PC-9 (cell line): ENCODE results near the gene NCBP2. TPM values are rescaled to one million over a fixed set of nuclear protein-coding genes. Genes with fewer than 3 reads are reported as not detected.

Experiments used
- BruUV-seq: library from RNA; stranded (reverse); fragments of 400-500 nt; replicated peaks from 2 replicates; lab custom pipeline; 2021; lab: Mats Ljungman, UMichigan
- CTCF ChIA-PET: fragments of 300-600 bp; sonication (Branson Sonifier 250); formaldehyde crosslinking; loops from one replicate; lab custom pipeline; 2022; ENCODE audit warnings: antibody characterized with exemption; lab: Charles Lee
- POLR2A ChIA-PET: fragments of 300-600 bp; sonication (Branson Sonifier 250); formaldehyde crosslinking; loops from one replicate; lab custom pipeline; 2022; ENCODE audit warnings: antibody characterized with exemption; ENCODE audit not compliant: unreplicated experiment; lab: Charles Lee
- DNase-seq, 2 experiments: peaks; one replicate each; pipeline versions ENCODE4 v3.0.0 to v3.0.0-alpha.2; 2015 to 2022; ENCODE audit warnings: mixed read lengths in 1 of 2
- H2AFZ ChIP-seq: fragments of 200-600 bp; sonication (generic); 2 replicates; pipeline ENCODE4 v1.8.1; 2017; ENCODE audit warnings: antibody characterized with exemption
- H3F3A ChIP-seq: fragments of 200-600 bp; sonication (generic); 2 replicates; pipeline ENCODE4 v1.8.1; 2017; ENCODE audit warnings: antibody characterized with exemption, mild to moderate bottlenecking, low read depth; ENCODE audit not compliant: insufficient read depth
- H3K27ac ChIP-seq: fragments of 200-600 bp; sonication (generic); 2 replicates; pipeline ENCODE4 v1.6.1; 2016; ENCODE audit warnings: mixed run types
- H3K27me3 ChIP-seq: fragments of 200-600 bp; sonication (generic); 2 replicates; pipeline ENCODE4 v1.6.1; 2016; ENCODE audit warnings: low read depth, mixed run types; ENCODE audit not compliant: insufficient read depth
- H3K36me3 ChIP-seq: fragments of 200-600 bp; sonication (generic); 2 replicates; pipeline ENCODE4 v1.6.1; 2016; ENCODE audit warnings: low read depth, mixed run types
- H3K4me1 ChIP-seq: fragments of 200-600 bp; sonication (generic); replicated peaks from 2 replicates; pipeline ENCODE4 v1.6.1; 2016; ENCODE audit warnings: mixed run types; ENCODE audit not compliant: insufficient read depth
- H3K4me2 ChIP-seq: fragments of 200-600 bp; sonication (generic); 2 replicates; pipeline ENCODE4 v1.6.1; 2017; ENCODE audit warnings: mixed run types
- H3K4me3 ChIP-seq: fragments of 200-600 bp; sonication (generic); 2 replicates; pipeline ENCODE4 v1.6.1; 2016; ENCODE audit warnings: mixed run types
- H3K79me2 ChIP-seq: fragments of 200-600 bp; sonication (generic); 2 replicates; pipeline ENCODE4 v1.6.1; 2017; ENCODE audit warnings: low read depth, mixed run types
- H3K9me2 ChIP-seq: fragments of 200-600 bp; sonication (generic); 2 replicates; pipeline ENCODE4 v1.8.1; 2017; ENCODE audit warnings: mild to moderate bottlenecking; ENCODE audit not compliant: insufficient read depth
- H3K9me3 ChIP-seq: fragments of 200-600 bp; sonication (generic); 2 replicates; pipeline ENCODE4 v1.8.1; 2016; ENCODE audit warnings: low read depth; ENCODE audit not compliant: insufficient read depth
- H4K20me1 ChIP-seq: fragments of 200-600 bp; sonication (generic); 2 replicates; pipeline ENCODE4 v1.8.1; 2017; ENCODE audit not compliant: insufficient read depth
- EZH2 ChIP-seq: fragments of 200-600 bp; sonication (generic); IDR thresholded peaks from 2 replicates; pipeline ENCODE4 v1.8.0; 2017; ENCODE audit warnings: antibody characterized with exemption, low read depth
- intact Hi-C: fragments of 100-400 bp; cut with micrococcal nuclease; formaldehyde crosslinking; loops from one replicate; pipeline ENCODE4 v1.10.0; 2022; ENCODE audit not compliant: unreplicated experiment
- total RNA-seq: library from RNA; stranded (reverse); gene quantifications from 2 replicates; pipeline ENCODE4 v1.2.3, GENCODE V29; 2021
- TF ChIP-seq, protein P1 (sequence below): fragments of 200-600 bp; sonication (generic); conservative IDR thresholded peaks from 2 replicates; pipeline ENCODE4 v1.6.1; 2017; ENCODE audit warnings: mixed run types, antibody characterized with exemption, mild to moderate bottlenecking, moderate library complexity

Gene NCBP2
- total RNA-seq, 1 experiment from 2014 or later, result 91.8 TPM

DNA sequence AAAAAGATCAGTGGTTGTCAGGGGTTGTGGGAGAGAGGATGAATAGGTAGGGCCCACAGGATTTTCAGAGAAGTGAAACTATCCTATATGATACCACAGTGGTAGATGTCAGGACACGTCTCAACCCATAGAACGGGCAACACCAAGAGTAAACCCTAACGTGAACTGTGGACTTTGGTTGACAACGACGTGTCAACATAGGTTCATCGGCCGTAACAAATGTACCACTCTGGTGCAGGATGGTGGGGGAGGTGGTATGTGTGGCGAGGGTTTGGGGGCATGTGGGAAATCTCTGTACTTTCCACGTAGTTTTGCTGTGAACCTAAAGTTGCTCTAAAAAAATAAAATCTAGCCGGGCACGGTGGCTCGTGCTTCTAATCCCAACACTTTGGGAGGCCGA lies 39.3 kb upstream of the NCBP2 start:
- H2AFZ ChIP-seq, result no peak overlapping the region
- H3K27ac ChIP-seq, result no peak overlapping the region
- TF ChIP-seq, protein P1, sequence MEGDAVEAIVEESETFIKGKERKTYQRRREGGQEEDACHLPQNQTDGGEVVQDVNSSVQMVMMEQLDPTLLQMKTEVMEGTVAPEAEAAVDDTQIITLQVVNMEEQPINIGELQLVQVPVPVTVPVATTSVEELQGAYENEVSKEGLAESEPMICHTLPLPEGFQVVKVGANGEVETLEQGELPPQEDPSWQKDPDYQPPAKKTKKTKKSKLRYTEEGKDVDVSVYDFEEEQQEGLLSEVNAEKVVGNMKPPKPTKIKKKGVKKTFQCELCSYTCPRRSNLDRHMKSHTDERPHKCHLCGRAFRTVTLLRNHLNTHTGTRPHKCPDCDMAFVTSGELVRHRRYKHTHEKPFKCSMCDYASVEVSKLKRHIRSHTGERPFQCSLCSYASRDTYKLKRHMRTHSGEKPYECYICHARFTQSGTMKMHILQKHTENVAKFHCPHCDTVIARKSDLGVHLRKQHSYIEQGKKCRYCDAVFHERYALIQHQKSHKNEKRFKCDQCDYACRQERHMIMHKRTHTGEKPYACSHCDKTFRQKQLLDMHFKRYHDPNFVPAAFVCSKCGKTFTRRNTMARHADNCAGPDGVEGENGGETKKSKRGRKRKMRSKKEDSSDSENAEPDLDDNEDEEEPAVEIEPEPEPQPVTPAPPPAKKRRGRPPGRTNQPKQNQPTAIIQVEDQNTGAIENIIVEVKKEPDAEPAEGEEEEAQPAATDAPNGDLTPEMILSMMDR, result no peak
- TF ChIP-seq EZH2, result no peak
- H3F3A ChIP-seq, result no peaks in the 10 kb centered on the region
- no TSS peak for BruUV-seq
- H3K4me3 ChIP-seq, result no peak overlapping the region
- peaks cover 10% of the 10 kb centered on the region; the same call in 1 of the 2 replicates for H3K9me3 ChIP-seq
- H3K4me2 ChIP-seq, result no peak overlapping the region
- CTCF ChIA-PET, result no interaction called here
- no peaks in the 10 kb centered on the region for H3K4me1 ChIP-seq
- H3K27me3 ChIP-seq, result no peaks in the 10 kb centered on the region
- POLR2A ChIA-PET, result no interaction called here
- no peak for DNase-seq
- no peaks in the 10 kb centered on the region for H3K79me2 ChIP-seq
- H4K20me1 ChIP-seq, result no peaks in the 10 kb centered on the region
- H3K36me3 ChIP-seq, result no peaks in the 10 kb centered on the region
- intact Hi-C loops, result no loop called here
- H3K9me2 ChIP-seq, result no peaks in the 10 kb centered on the region

DNA sequence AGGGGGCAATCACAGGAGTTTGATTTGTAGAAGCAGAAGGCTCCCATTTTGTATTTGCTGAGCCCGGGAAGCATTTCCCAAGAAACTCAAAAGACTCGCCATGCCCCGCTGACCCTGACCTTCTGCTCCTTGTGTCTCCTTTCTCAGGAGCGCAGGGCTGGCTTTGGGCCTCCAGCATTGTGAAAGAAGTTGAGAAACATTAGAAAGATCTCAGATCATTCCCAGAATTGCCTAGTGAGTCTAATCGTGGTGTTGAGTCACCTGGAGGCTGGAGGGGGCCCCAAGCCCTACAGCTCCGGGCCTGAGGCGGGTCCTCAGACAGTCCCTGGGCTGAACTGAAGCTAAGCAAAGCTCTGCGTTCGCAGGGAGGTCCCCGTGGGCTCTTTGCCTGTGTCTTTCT lies 37.2 kb upstream of the NCBP2 start:
- BruUV-seq, result no TSS peak
- CTCF ChIA-PET, result no interaction called here
- H3K4me2 ChIP-seq, result no peak overlapping the region
- no peak for DNase-seq
- no peaks in the 10 kb centered on the region for H3F3A ChIP-seq
- H3K9me2 ChIP-seq, result no peaks in the 10 kb centered on the region
- H3K27me3 ChIP-seq, result no peaks in the 10 kb centered on the region
- H3K79me2 ChIP-seq, result no peaks in the 10 kb centered on the region
- H3K4me1 ChIP-seq, result no peaks in the 10 kb centered on the region
- H3K4me3 ChIP-seq, result no peak overlapping the region
- H3K9me3 ChIP-seq, result peaks cover 10% of the 10 kb centered on the region; the same call in 1 of the 2 replicates
- no peaks in the 10 kb centered on the region for H3K36me3 ChIP-seq
- POLR2A ChIA-PET, result no interaction called here
- TF ChIP-seq, protein P1, result no peak
- TF ChIP-seq EZH2, result no peak
- intact Hi-C loops, result loop anchor here (2.0 kb wide), 2 partner anchors 49 to 207 kb away; partner anchors contain the start of gene MELTF
- H2AFZ ChIP-seq, result peak overlapping the region; percentile 9; the same call in 1 of the 2 replicates
- H3K27ac ChIP-seq, result no peak overlapping the region
- no peaks in the 10 kb centered on the region for H4K20me1 ChIP-seq

GRCh38 chr3:196976941-196977340 lies 34.6 kb upstream of the NCBP2 start:
- Histone ChIP-seq H3K4me2 (no peak overlapping the region), H3K79me2 (no peaks in the 10 kb centered on the region), H3K4me1 (no peaks in the 10 kb centered on the region), H3K27ac (no peak overlapping the region), H3K9me3 (no peaks in the 10 kb centered on the region), H3K4me3 (no peak overlapping the region), H3F3A (no peaks in the 10 kb centered on the region), H3K36me3 (no peaks in the 10 kb centered on the region), H2AFZ (no peak overlapping the region), H4K20me1 (no peaks in the 10 kb centered on the region), H3K27me3 (no peaks in the 10 kb centered on the region), H3K9me2 (no peaks in the 10 kb centered on the region)
- DNase-seq, result no peak
- intact Hi-C loops, result no loop called here
- POLR2A ChIA-PET, result no interaction called here
- no peak for TF ChIP-seq EZH2
- TF ChIP-seq, protein P1, result no peak
- no TSS peak for BruUV-seq
- CTCF ChIA-PET, result no interaction called here
